Stimulated activated CD8-positive, alpha-beta memory T cell treated with anti-CD3 and anti-CD28 coated beads, Interleukin-12 subunit alpha, Interleukin-12 subunit beta, amount 100 ng/mL, for 1 hour (primary cell): ENCODE results near the gene PCYT2.

Experiments
- DNase-seq: peaks from one replicate; pipeline ENCODE4 v3.0.0-alpha.2; 2020; ENCODE audit warnings: low read depth

Gene PCYT2

DNA sequence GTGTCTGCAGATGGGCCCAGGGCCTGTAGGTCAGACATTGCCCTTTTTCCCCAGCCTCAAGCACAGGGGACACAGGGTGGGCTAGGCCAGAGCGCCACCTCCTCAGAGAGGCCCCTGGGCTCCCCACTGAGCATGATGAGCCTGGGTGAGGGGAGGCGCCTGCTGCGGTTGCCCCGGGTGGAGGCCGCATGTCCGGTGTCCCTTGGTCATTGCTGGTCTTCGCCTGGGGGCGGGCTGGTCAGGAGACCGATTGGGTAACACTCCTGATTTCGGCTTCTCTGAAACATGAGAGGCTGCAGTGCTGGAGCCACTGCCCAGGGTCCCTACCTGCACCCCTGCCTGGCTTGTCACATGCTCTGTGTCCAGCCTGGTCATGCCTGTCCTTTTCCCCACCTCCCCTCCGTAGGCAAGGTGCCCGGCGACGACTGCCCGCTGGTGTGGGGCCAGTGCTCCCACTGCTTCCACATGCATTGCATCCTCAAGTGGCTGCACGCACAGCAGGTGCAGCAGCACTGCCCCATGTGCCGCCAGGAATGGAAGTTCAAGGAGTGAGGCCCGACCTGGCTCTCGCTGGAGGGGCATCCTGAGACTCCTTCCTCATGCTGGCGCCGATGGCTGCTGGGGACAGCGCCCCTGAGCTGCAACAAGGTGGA lies 11.6 kb downstream of the PCYT2 start:
- DNase-seq = no peak

- no peak for DNase-seq
Measured at GRCh38 chr17:81898885-81899284, 12.3 kb downstream of the PCYT2 start.

DNA sequence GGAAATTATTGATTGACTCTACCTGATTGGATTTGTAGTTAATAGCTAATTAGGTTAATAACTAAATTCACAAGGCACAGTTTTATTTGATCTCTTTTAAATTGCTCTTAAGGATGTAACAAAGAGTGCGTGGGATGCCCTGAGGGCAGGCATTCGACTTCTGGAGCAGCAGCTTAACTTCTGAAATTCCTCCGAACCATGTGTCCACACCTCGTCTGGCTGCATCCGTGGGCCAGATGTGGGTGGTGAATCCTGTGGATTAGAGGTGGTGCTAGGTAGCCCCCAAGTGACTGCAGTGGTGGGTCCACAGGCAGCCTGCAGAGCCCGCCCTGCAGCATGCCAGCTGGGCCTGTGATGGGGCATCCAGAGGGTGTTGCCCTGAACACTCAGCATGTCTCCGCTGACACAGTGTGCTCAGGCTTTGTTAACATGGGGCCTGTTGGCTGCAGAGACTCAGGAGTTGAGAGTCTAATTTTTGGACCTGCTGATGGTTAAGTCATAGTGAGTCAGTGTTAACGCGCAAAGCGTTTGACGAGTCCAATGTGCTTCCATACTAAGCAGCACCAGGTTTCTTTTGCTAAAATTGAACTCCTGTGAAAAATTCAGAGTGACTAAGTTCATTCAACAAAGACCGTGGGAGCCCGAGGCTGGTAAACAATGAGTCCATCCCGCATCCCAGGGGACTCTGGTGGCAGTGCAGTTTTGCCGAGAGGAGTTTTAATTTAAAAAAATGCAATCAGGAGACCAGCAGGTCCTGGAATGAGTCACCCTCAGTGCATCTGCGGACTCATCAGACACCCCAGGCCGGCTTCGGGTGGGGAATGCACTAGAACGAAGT lies 13.0 kb downstream of the PCYT2 start:
- DNase-seq = no peak

- no peak for DNase-seq
Measured at GRCh38 chr17:81895400-81895799, 15.8 kb downstream of the PCYT2 start.

GRCh38 chr17:81891303-81891552 lies 20.0 kb downstream of the PCYT2 start:
- no peak for DNase-seq

- no peak for DNase-seq
Measured at GRCh38 chr17:81890447-81891302, 20.5 kb downstream of the PCYT2 start.

- no peak for DNase-seq
Measured at GRCh38 chr17:81889602-81890001, 21.6 kb downstream of the PCYT2 start.

DNA sequence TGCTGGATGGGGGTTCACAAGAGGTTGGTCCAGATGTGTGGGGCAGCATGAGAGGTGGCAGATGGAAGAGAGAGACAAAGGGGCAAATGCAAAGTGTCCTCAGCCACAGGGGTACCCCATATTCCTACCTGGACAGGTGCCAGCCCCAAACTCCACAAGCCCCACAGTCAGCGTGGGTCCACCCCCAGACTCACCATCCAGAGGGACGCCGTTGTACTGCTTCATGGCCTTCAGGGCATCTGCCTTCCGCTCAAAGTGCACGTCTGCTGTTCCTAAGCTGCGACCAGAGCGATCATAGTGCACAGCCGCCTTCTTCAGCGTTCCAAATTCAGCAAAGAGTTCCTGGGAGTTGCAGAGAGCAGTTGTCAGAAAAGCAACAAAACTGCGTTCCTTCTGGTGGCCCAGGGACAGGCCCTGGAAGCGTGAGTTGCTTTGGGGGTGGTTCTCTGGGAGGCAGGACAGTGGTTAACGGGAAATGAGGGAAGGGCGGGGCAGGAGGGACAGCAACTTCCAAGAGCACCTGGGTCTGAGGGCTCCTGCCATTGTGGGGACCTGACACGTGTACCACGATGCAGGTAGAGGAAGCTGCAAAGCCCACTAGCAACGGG lies 22.1 kb downstream of the PCYT2 start:
- DNase-seq = no peak

DNA sequence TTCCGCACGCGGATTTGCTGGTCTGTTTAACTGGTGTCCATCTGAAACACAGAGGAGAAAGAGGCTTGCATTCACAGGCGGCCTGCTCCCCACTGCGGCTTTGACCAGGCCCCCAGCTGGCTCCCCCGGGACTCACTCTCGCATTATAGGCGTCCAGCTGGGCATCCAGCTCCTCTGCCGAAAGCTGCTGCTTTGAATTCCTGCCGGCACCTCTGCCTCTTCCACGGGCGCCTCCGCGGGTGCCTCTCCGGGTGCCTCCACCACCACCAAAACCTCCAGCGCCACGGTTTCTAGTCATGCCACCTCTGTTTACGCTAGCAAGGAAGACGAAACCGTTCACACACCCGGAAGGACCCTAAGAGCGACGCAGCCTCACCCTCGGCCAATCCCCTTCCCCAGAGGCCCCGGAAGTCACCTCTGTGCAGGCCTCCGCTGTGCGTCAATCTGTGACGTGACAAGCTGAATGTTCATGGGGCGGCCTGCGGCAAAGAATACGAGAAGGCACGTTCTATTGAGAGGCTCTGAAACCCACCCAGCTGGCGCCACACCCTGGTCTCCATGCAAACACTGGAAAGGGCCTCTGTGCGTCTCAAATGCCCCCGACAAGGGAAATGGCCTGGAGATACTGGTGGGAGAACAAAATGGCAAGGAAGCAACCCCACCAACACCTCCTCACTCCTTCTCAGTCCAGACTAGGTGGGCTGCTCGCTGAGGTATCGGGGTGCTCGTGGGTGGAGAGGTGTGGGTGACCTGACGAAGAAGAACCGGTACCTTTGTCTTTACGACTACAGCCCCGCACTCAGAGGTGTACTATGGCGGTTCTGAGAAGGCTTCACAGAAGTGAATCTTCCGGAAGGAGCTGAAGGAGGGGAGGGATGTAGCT lies 22.9 kb downstream of the PCYT2 start:
- no peak for DNase-seq

- no peak for DNase-seq
Measured at GRCh38 chr17:81885869-81886548, 25.2 kb downstream of the PCYT2 start.

DNA sequence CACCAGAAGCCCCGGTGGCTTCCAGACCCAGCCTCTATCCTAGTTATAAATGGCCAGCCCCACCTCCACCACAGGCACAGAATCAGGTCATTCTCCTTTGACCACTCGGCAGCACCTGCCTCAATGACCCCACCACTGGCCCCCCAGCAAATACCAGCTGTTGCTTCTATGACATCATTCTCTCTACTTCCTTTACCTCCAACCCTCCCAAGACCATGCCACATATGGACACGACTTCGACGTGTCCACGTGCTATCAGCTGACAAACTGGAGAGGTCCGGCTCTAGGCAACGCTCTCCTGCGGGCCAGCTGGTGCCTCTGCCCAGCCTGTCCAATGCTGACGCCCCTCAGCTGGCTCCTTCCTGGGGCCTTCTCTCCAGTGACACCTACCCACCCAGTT lies 25.7 kb downstream of the PCYT2 start:
- DNase-seq = no peak

GRCh38 chr17:81884968-81885367 lies 26.2 kb downstream of the PCYT2 start:
- no peak for DNase-seq

DNA sequence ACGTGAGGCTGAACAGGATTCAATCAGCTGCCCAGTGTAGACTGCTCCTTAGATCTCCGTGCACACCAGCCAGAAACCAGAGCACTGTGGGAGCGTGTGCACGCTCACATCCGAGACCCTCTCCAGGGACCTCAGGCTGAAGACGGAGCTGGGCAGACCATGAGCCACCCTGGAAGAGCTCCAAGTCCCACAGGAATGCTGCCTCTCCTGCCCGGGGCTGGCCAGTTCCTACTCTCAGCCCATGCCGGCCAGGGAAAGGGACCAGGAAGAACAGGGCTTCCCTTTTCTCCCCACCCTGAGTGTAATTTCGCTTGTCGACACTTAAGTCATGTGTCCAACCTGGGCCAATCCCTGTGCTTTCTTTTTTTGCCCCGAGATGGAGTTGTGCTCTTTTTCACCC lies 26.7 kb downstream of the PCYT2 start:
- no peak for DNase-seq

DNA sequence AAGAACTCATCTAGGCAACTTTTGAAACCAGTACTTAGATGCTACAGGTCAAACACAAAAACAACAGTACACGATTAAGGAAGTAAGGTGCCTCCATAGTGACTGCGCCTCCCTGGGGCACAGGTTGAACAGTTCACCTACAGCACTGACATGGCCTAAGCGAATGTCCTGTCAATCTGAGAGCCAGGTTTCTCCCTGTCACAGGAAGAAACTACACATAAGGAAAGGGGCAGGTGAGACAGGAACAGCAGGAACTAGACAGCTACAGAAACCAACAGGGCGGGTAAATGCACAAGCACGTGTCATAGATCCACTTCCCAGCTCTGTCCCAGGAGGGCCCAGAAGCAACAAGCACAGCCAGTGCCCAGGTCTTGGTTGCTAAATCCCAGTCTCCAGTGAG lies 32.1 kb downstream of the PCYT2 start:
- no peak for DNase-seq

GRCh38 chr17:81878294-81878693 lies 32.9 kb downstream of the PCYT2 start:
- DNase-seq = no peak

DNA sequence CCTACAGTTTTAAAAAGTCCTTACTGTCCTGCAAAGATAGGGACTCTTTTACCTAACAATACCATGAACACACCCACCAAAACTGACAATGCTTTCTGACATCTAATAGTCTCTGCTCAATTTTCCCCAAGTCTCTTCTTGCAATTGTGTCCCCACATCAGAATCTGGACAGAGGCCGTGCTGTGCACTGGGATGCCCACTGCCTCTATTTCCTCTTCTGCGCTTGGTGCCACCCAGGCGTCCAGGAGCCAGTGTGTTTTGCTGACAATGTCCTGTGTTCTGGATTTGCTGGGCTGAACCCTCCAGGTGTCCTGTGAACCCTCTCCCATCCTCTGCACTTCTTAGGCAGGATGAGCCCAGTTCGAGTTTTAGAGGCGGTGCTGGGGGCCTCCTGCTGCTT lies 33.6 kb downstream of the PCYT2 start:
- no peak for DNase-seq

- DNase-seq = peak; percentile 95
Measured at GRCh38 chr17:81871387-81872230, 39.6 kb downstream of the PCYT2 start.

DNA sequence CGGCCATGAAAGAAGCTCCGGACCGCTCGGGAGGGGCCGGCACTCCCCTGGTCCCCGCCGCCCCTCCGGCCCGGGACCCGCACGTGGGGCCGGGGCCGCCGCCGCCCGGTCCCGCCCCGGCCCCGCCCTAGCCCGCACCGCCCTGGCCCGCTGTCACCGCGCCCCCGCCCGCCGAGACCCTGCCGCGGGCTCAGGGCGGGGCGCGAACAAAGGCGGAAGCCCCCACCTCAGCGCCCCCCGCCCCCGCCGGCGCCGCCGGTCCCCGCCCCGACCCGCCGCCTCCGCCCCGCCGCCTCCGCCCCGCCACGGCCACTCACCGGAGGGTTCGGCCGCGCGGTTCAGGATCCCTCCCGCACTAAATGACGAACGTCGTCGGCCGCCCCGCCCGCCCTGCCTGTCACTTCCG lies 40.2 kb downstream of the PCYT2 start, which contains the start of gene ARHGDIA:
Gene ARHGDIA, minus strand, starts transcription at position 357 of the 406 bp plus-strand sequence. CDS start 1,407 bp downstream, outside the sequence.
- DNase-seq = no peak

- DNase-seq = no peak
Measured at GRCh38 chr17:81870131-81870980, 40.8 kb downstream of the PCYT2 start.
